HEK293 (cell line): ENCODE data around the gene SMIM26.

ENCODE experiments used
- GLI4 ChIP-seq: fragments of 450-650 bp; formaldehyde crosslinking; IDR thresholded peaks from 2 replicates; pipeline ENCODE4 v1.5.1; 2016; ENCODE audit warnings: missing biosample characterization, missing genetic modification characterization
- HIC1 ChIP-seq: fragments of 450-650 bp; formaldehyde crosslinking; IDR thresholded peaks from 2 replicates; pipeline ENCODE4 v1.5.1; 2016; ENCODE audit warnings: missing biosample characterization, missing genetic modification characterization
- PBX3 ChIP-seq: sonication (generic); formaldehyde crosslinking; IDR thresholded peaks from 2 replicates; pipeline ENCODE4 v1.8.1; 2022; ENCODE audit warnings: mild to moderate bottlenecking, moderate library complexity, missing genetic modification reagents
- SP7 ChIP-seq: fragments of 450-650 bp; formaldehyde crosslinking; IDR thresholded peaks from 2 replicates; pipeline ENCODE4 v1.5.1; 2016; ENCODE audit warnings: missing biosample characterization, missing genetic modification characterization
- TCF7L2 ChIP-seq: IDR thresholded peaks from 2 replicates; pipeline ENCODE4 v1.6.1; 2011; ENCODE audit warnings: low read depth, mild to moderate bottlenecking, inconsistent platforms, low read length, moderate library complexity, borderline replicate concordance
- YY2 ChIP-seq: fragments of 450-650 bp; formaldehyde crosslinking; IDR thresholded peaks from 2 replicates; pipeline ENCODE4 v1.5.1; 2016; ENCODE audit warnings: missing biosample characterization, missing genetic modification characterization
- ZBTB10 ChIP-seq: fragments of 450-650 bp; formaldehyde crosslinking; IDR thresholded peaks from 2 replicates; pipeline ENCODE4 v1.5.1; 2016; ENCODE audit warnings: missing biosample characterization, missing genetic modification characterization
- ZBTB26 ChIP-seq: fragments of 450-650 bp; formaldehyde crosslinking; optimal IDR thresholded peaks from 2 replicates; pipeline ENCODE3; 2016; ENCODE audit warnings: missing biosample characterization, mild to moderate bottlenecking, missing genetic modification characterization
- ZBTB48 ChIP-seq: fragments of 450-650 bp; formaldehyde crosslinking; IDR thresholded peaks from 2 replicates; pipeline ENCODE4 v1.5.1; 2016; ENCODE audit warnings: missing biosample characterization, missing genetic modification characterization
- ZFP41 ChIP-seq: fragments of 450-650 bp; formaldehyde crosslinking; IDR thresholded peaks from 2 replicates; pipeline ENCODE4 v1.5.1; 2016; ENCODE audit warnings: missing biosample characterization, missing genetic modification characterization, borderline replicate concordance
- ZFP69B ChIP-seq: fragments of 450-650 bp; formaldehyde crosslinking; IDR thresholded peaks from 2 replicates; pipeline ENCODE4 v1.5.1; 2016; ENCODE audit warnings: missing biosample characterization, missing genetic modification characterization
- ZNF16 ChIP-seq: fragments of 450-650 bp; formaldehyde crosslinking; IDR thresholded peaks from 2 replicates; pipeline ENCODE4 v1.5.1; 2016; ENCODE audit warnings: low read depth, missing biosample characterization, missing genetic modification characterization
- ZNF175 ChIP-seq: fragments of 450-650 bp; formaldehyde crosslinking; IDR thresholded peaks from 2 replicates; pipeline ENCODE4 v1.5.1; 2016; ENCODE audit warnings: missing biosample characterization, missing genetic modification characterization
- ZNF19 ChIP-seq: fragments of 450-650 bp; formaldehyde crosslinking; IDR thresholded peaks from 2 replicates; pipeline ENCODE4; 2016; ENCODE audit warnings: missing biosample characterization, missing genetic modification characterization, low read depth
- ZNF26 ChIP-seq: fragments of 450-650 bp; formaldehyde crosslinking; IDR thresholded peaks from 2 replicates; pipeline ENCODE4 v1.5.1; 2016; ENCODE audit warnings: missing biosample characterization, missing genetic modification characterization
- ZNF394 ChIP-seq: fragments of 450-650 bp; formaldehyde crosslinking; IDR thresholded peaks from 2 replicates; pipeline ENCODE4 v1.5.1; 2016; ENCODE audit warnings: missing biosample characterization, missing genetic modification characterization, mild to moderate bottlenecking, moderate library complexity, borderline replicate concordance
- ZNF501 ChIP-seq: fragments of 450-650 bp; formaldehyde crosslinking; IDR thresholded peaks from 2 replicates; pipeline ENCODE4 v1.5.1; 2016; ENCODE audit warnings: missing biosample characterization, missing genetic modification characterization
- ZNF560 ChIP-seq: fragments of 450-650 bp; formaldehyde crosslinking; IDR thresholded peaks from 2 replicates; pipeline ENCODE4 v1.5.1; 2017; ENCODE audit warnings: missing biosample characterization, missing genetic modification characterization, borderline replicate concordance
- ZNF571 ChIP-seq: fragments of 450-650 bp; formaldehyde crosslinking; IDR thresholded peaks from 2 replicates; pipeline ENCODE4 v1.5.0; 2017; ENCODE audit warnings: missing biosample characterization, missing genetic modification characterization
- ZNF600 ChIP-seq: fragments of 450-650 bp; formaldehyde crosslinking; IDR thresholded peaks from 2 replicates; pipeline ENCODE4 v1.5.1; 2016; ENCODE audit warnings: missing biosample characterization, missing genetic modification characterization
- ZNF610 ChIP-seq: fragments of 450-650 bp; formaldehyde crosslinking; IDR thresholded peaks from 2 replicates; pipeline ENCODE4 v1.5.1; 2016; ENCODE audit warnings: missing biosample characterization, missing genetic modification characterization, borderline replicate concordance
- ZNF639 ChIP-seq: fragments of 450-650 bp; formaldehyde crosslinking; IDR thresholded peaks from 2 replicates; pipeline ENCODE4 v1.5.1; 2016; ENCODE audit warnings: missing biosample characterization, missing genetic modification characterization
- ZNF645 ChIP-seq: fragments of 450-650 bp; formaldehyde crosslinking; IDR thresholded peaks from 2 replicates; pipeline ENCODE4; 2016; ENCODE audit warnings: missing biosample characterization, missing genetic modification characterization
- ZNF768 ChIP-seq: fragments of 450-650 bp; formaldehyde crosslinking; IDR thresholded peaks from 2 replicates; pipeline ENCODE4 v1.5.1; 2018; ENCODE audit warnings: missing biosample characterization, mild to moderate bottlenecking, missing genetic modification characterization
- ZNF777 ChIP-seq: fragments of 450-650 bp; formaldehyde crosslinking; IDR thresholded peaks from 2 replicates; pipeline ENCODE4 v1.5.1; 2017; ENCODE audit warnings: missing biosample characterization, missing genetic modification characterization, borderline replicate concordance
- ZNF830 ChIP-seq: fragments of 450-650 bp; IDR thresholded peaks from 2 replicates; pipeline ENCODE4 v1.5.0; 2018; ENCODE audit warnings: missing biosample characterization, missing genetic modification characterization, low read depth, mild to moderate bottlenecking, moderate library complexity
- ZSCAN16 ChIP-seq: fragments of 450-650 bp; formaldehyde crosslinking; IDR thresholded peaks from 2 replicates; pipeline ENCODE4 v1.5.1; 2016; ENCODE audit warnings: missing biosample characterization, missing genetic modification characterization
- ZSCAN5A ChIP-seq: fragments of 450-650 bp; formaldehyde crosslinking; IDR thresholded peaks from 2 replicates; pipeline ENCODE4 v1.5.1; 2016; ENCODE audit warnings: missing biosample characterization, missing genetic modification characterization

SMIM26 gene

GRCh38 chr20:18611492-18611891, 44.3 kb downstream of the SMIM26 start (continued):
- peak; percentile 45; the same call in 1 of the 2 replicates for TF ChIP-seq HIC1
- no peak for TF ChIP-seq ZNF571 (tag by site-specific recombination)
- no peak for TF ChIP-seq ZNF830
- TF ChIP-seq TCF7L2, result no peak
- TF ChIP-seq ZNF777 (tag by site-specific recombination), result no peak
- TF ChIP-seq ZBTB26 (tag by site-specific recombination), result no peak
- no peak for TF ChIP-seq ZNF19 (tag by site-specific recombination)
- no peak for TF ChIP-seq ZNF16 (tag by site-specific recombination)
- TF ChIP-seq SP7 (tag by site-specific recombination), result peak; percentile 56
- no peak for TF ChIP-seq ZNF639 (tag by site-specific recombination)
- no peak for TF ChIP-seq ZSCAN16 (tag by site-specific recombination)
- no peak for TF ChIP-seq ZNF175 (tag by site-specific recombination)
- TF ChIP-seq ZNF26 (tag by site-specific recombination), result no peak
- TF ChIP-seq ZSCAN5A, result no peak
- no peak for TF ChIP-seq ZFP69B
- TF ChIP-seq YY2 (tag by site-specific recombination), result no peak
- TF ChIP-seq GLI4 (tag by site-specific recombination), result no peak
- no peak for TF ChIP-seq PBX3 (CRISPR knock-in tag)
- no peak for TF ChIP-seq ZNF560 (tag by site-specific recombination)
- no peak for TF ChIP-seq ZNF610 (tag by site-specific recombination)
- TF ChIP-seq ZFP41 (tag by site-specific recombination), result no peak
- TF ChIP-seq ZNF600 (tag by site-specific recombination), result peak; percentile 92
- TF ChIP-seq ZBTB10 (tag by site-specific recombination), result no peak
- TF ChIP-seq ZNF645 (tag by site-specific recombination), result no peak
- no peak for TF ChIP-seq ZNF768 (tag by site-specific recombination)
- no peak for TF ChIP-seq ZNF501 (tag by site-specific recombination)
- TF ChIP-seq ZNF394 (tag by site-specific recombination), result no peak
- peak; percentile 81; the same call in 1 of the 2 replicates for TF ChIP-seq ZBTB48 (tag by site-specific recombination)
